Activated gamma-delta T cell treated with anti-CD3 and anti-CD28 coated beads, Interleukin-2, amount 50 U/mL, for 16 hours (primary cell): Measurements from ENCODE around the gene NDUFA11.
"Not testable (repeated sequence)": the region's sequence is repeated elsewhere in the genome, so short reads cannot be mapped to it uniquely, and the experiment has no call there.

Experiments
- DNase-seq: peaks from one replicate; pipeline ENCODE4 v3.0.0-alpha.2; 2020; ENCODE audit warnings: low read depth

Gene NDUFA11

GRCh38 chr19:5857203-5858081, 46.1 kb downstream of the NDUFA11 start:
- no peak for DNase-seq

GRCh38 chr19:5855151-5855550, 48.4 kb downstream of the NDUFA11 start:
- not testable (repeated sequence) for DNase-seq

GRCh38 chr19:5854121-5854520, 49.5 kb downstream of the NDUFA11 start:
- not testable (repeated sequence) for DNase-seq

GRCh38 chr19:5851302-5851701, 52.3 kb downstream of the NDUFA11 start, which contains the start of gene FUT3:
FUT3 (minus strand) TSS chr19:5851449.
- DNase-seq: no peak

- DNase-seq: no peak
Observed at GRCh38 chr19:5850743-5851293, 52.8 kb downstream of the NDUFA11 start.

GRCh38 chr19:5850189-5850588, 53.4 kb downstream of the NDUFA11 start:
- DNase-seq: no peak

GRCh38 chr19:5848621-5849020, 55.0 kb downstream of the NDUFA11 start:
- DNase-seq: not testable (repeated sequence)

- DNase-seq: not testable (repeated sequence)
Observed at GRCh38 chr19:5847846-5848245, 55.7 kb downstream of the NDUFA11 start.
